HEK293T (cell line): ENCODE data around the gene BRICD5.

Experiments used
- CTCF ChIA-PET: fragments of 350-600 bp; formaldehyde crosslinking; extraction: SDS; loops from one replicate; lab custom pipeline; 2021; ENCODE audit warnings: antibody characterized with exemption, inconsistent platforms; lab: Yijun Ruan, JAX
- POLR2A ChIA-PET: fragments of 350-600 bp; formaldehyde crosslinking; extraction: SDS; loops from one replicate; lab custom pipeline; 2020; ENCODE audit warnings: antibody characterized with exemption, inconsistent platforms; lab: Yijun Ruan, JAX
- DNase-seq: peaks from one replicate; pipeline ENCODE4 v3.0.0; 2012; ENCODE audit warnings: mixed read lengths; ENCODE audit errors: extremely low spot score
- ARNT ChIP-seq: fragments of 450-650 bp; IDR thresholded peaks from 2 replicates; pipeline ENCODE4 v1.6.1; 2017; ENCODE audit warnings: mild to moderate bottlenecking
- BHLHE40 ChIP-seq: fragments of 450-650 bp; IDR thresholded peaks from 2 replicates; pipeline ENCODE4 v1.6.1; 2016; ENCODE audit warnings: mild to moderate bottlenecking, moderate library complexity, borderline replicate concordance
- CTBP1 ChIP-seq: fragments of 450-650 bp; IDR thresholded peaks from 2 replicates; pipeline ENCODE4 v1.6.1; 2016; ENCODE audit warnings: borderline replicate concordance
- ELF4 ChIP-seq: fragments of 450-650 bp; IDR thresholded peaks from 2 replicates; pipeline ENCODE4 v1.6.1; 2017; ENCODE audit warnings: antibody characterized with exemption
- FOXA1 ChIP-seq: fragments of 450-650 bp; IDR thresholded peaks from 2 replicates; pipeline ENCODE4 v1.6.1; 2016; ENCODE audit warnings: mild to moderate bottlenecking
- FOXK2 ChIP-seq: fragments of 450-650 bp; IDR thresholded peaks from 2 replicates; pipeline ENCODE4 v1.6.1; 2016; ENCODE audit warnings: mild to moderate bottlenecking
- FOXM1 ChIP-seq: fragments of 450-650 bp; IDR thresholded peaks from 2 replicates; pipeline ENCODE4 v1.6.1; 2017; ENCODE audit warnings: mild to moderate bottlenecking, borderline replicate concordance
- HDGF ChIP-seq: fragments of 450-650 bp; IDR thresholded peaks from 2 replicates; pipeline ENCODE4 v1.6.1; 2017; ENCODE audit warnings: antibody characterized with exemption, borderline replicate concordance
- L3MBTL2 ChIP-seq: fragments of 450-650 bp; conservative IDR thresholded peaks from 2 replicates; pipeline ENCODE4 v1.6.1; 2016; ENCODE audit warnings: mild to moderate bottlenecking
- LEF1 ChIP-seq: fragments of 450-650 bp; IDR thresholded peaks from 2 replicates; pipeline ENCODE4 v1.6.1; 2017; ENCODE audit warnings: mild to moderate bottlenecking, borderline replicate concordance
- NFRKB ChIP-seq: fragments of 450-650 bp; IDR thresholded peaks from 2 replicates; pipeline ENCODE4 v1.6.1; 2016; ENCODE audit warnings: mild to moderate bottlenecking, moderate library complexity
- PKNOX1 ChIP-seq: fragments of 450-650 bp; IDR thresholded peaks from 2 replicates; pipeline ENCODE4 v1.6.1; 2016
- SP1 ChIP-seq: fragments of 450-650 bp; IDR thresholded peaks from 2 replicates; pipeline ENCODE4 v1.6.1; 2017
- SUZ12 ChIP-seq: fragments of 450-650 bp; IDR thresholded peaks from 2 replicates; pipeline ENCODE4 v1.6.1; 2016; ENCODE audit warnings: mild to moderate bottlenecking
- TARDBP ChIP-seq: fragments of 450-650 bp; IDR thresholded peaks from 2 replicates; pipeline ENCODE4 v1.6.1; 2016
- ZNF384 ChIP-seq: fragments of 450-650 bp; IDR thresholded peaks from 2 replicates; pipeline ENCODE4 v1.6.1; 2016

The BRICD5 gene

GRCh38 chr16:2166263-2167067, 44.2 kb downstream of the BRICD5 start:
- ChIA-PET CTCF (no interaction called here), POLR2A (interaction anchor here (3.4 kb wide), 1 partner anchor 11 kb away, joined by 14 read pairs; the partner anchor contains the start of gene TRAF7)
- DNase-seq: no peak
- no peak for TF ChIP-seq CTBP1
- no peak for TF ChIP-seq SP1
- no peak for TF ChIP-seq FOXK2
- TF ChIP-seq ARNT: no peak
- TF ChIP-seq NFRKB: no peak
- no peak for TF ChIP-seq HDGF
- TF ChIP-seq L3MBTL2: no peak
- TF ChIP-seq ELF4: no peak
- TF ChIP-seq BHLHE40: no peak
- no peak for TF ChIP-seq PKNOX1
- no peak for TF ChIP-seq FOXA1
- TF ChIP-seq ZNF384: no peak
- no peak for TF ChIP-seq TARDBP
- no peak for TF ChIP-seq FOXM1
- TF ChIP-seq LEF1: no peak
- no peak for TF ChIP-seq SUZ12

GRCh38 chr16:2165861-2166260, 44.8 kb downstream of the BRICD5 start:
- ChIA-PET POLR2A (interaction anchor here (3.4 kb wide), 1 partner anchor 10 kb away, joined by 14 read pairs; the partner anchor contains the start of gene TRAF7), CTCF (no interaction called here)
- TF ChIP-seq SUZ12 (no peak), FOXM1 (no peak), NFRKB (no peak), L3MBTL2 (no peak), HDGF (no peak), ZNF384 (no peak), FOXK2 (no peak), ARNT (no peak)
- DNase-seq: no peak

GRCh38 chr16:2163211-2163881, 47.3 kb downstream of the BRICD5 start:
- POLR2A ChIA-PET: interaction anchor here (1.1 to 1.3 kb wide), 2 partner anchors 8 to 14 kb away, joined by 3 to 5 read pairs; partner anchors contain the start of gene TRAF7

GRCh38 chr16:2162676-2163118, 48.0 kb downstream of the BRICD5 start:
- CTCF ChIA-PET: no interaction called here
- POLR2A ChIA-PET: interaction anchor here (0.6 to 1.3 kb wide), 3 partner anchors 10 to 23 kb away, joined by 3 to 4 read pairs (median 3); no protein-coding TSS in a partner anchor
- no peak for DNase-seq
- TF ChIP-seq LEF1 (no peak), FOXA1 (no peak), FOXK2 (no peak), BHLHE40 (no peak), NFRKB (no peak), FOXM1 (no peak), HDGF (no peak), ELF4 (no peak), ZNF384 (no peak), PKNOX1 (no peak), L3MBTL2 (no peak), TARDBP (no peak), SUZ12 (no peak), CTBP1 (no peak), SP1 (no peak), ARNT (no peak)

More at GRCh38 chr16:2163211-2163881, 47.3 kb downstream of the BRICD5 start:
- TF ChIP-seq PKNOX1: no peak
- no peak for TF ChIP-seq FOXM1
- TF ChIP-seq SUZ12: no peak
- no peak for TF ChIP-seq FOXA1
- TF ChIP-seq CTBP1: no peak
- no peak for TF ChIP-seq HDGF
- TF ChIP-seq ELF4: no peak
- no peak for TF ChIP-seq BHLHE40
- CTCF ChIA-PET: no interaction called here
- no peak for DNase-seq

- DNase-seq: no peak
- ChIA-PET POLR2A (interaction anchor here (0.6 to 1.3 kb wide), 3 partner anchors 9 to 24 kb away, joined by 3 to 4 read pairs (median 3); no protein-coding TSS in a partner anchor), CTCF (no interaction called here)
- TF ChIP-seq ZNF384: no peak
- TF ChIP-seq L3MBTL2: no peak
- TF ChIP-seq ARNT: no peak
- no peak for TF ChIP-seq SP1
- no peak for TF ChIP-seq BHLHE40
- no peak for TF ChIP-seq PKNOX1
- no peak for TF ChIP-seq LEF1
- TF ChIP-seq FOXM1: no peak
- TF ChIP-seq SUZ12: no peak
- TF ChIP-seq ELF4: no peak
- no peak for TF ChIP-seq HDGF
- no peak for TF ChIP-seq FOXA1
These were observed 48.8 kb downstream of the BRICD5 start for GRCh38 chr16:2161911-2162310.
